Activated CD8-positive, alpha-beta memory T cell treated with anti-CD3 and anti-CD28 coated beads for 48 hours (primary cell): Measurements from ENCODE around the gene KIF26B.

Source experiments
- DNase-seq, 3 experiments: peaks; one replicate each; pipeline ENCODE4 v3.0.0-alpha.2; 2020; ENCODE audit warnings: low read depth in 2 of 3, low spot score in 2 of 3

KIF26B gene

GRCh38 chr1:245412306-245412705, 257.5 kb downstream of the KIF26B start:
- no peak for DNase-seq

GRCh38 chr1:245416781-245417180, 262.0 kb downstream of the KIF26B start:
- DNase-seq, result no peak

GRCh38 chr1:245418077-245418476, 263.3 kb downstream of the KIF26B start:
- DNase-seq, result no peak

GRCh38 chr1:245419461-245419978, 264.7 kb downstream of the KIF26B start:
- no peak for DNase-seq

GRCh38 chr1:245419989-245420388, 265.2 kb downstream of the KIF26B start:
- DNase-seq, result no peak

GRCh38 chr1:245420926-245421325, 266.1 kb downstream of the KIF26B start:
- DNase-seq, result no peak

GRCh38 chr1:245428681-245429080, 273.9 kb downstream of the KIF26B start:
- DNase-seq, result no peak

GRCh38 chr1:245431706-245432105, 276.9 kb downstream of the KIF26B start:
- DNase-seq, result no peak

- no peak for DNase-seq
Measured at GRCh38 chr1:245432228-245432875, 277.6 kb downstream of the KIF26B start.

- no peak for DNase-seq
Measured at GRCh38 chr1:245433561-245433960, 278.8 kb downstream of the KIF26B start.

- DNase-seq, result no peak
Measured at GRCh38 chr1:245434280-245434679, 279.5 kb downstream of the KIF26B start.

GRCh38 chr1:245436407-245436806, 281.6 kb downstream of the KIF26B start:
- no peak for DNase-seq

GRCh38 chr1:245437369-245438062, 282.7 kb downstream of the KIF26B start:
- no peak for DNase-seq

GRCh38 chr1:245440922-245441321, 286.1 kb downstream of the KIF26B start:
- no peak for DNase-seq

GRCh38 chr1:245441689-245442088, 286.9 kb downstream of the KIF26B start:
- DNase-seq, result no peak

GRCh38 chr1:245444147-245444828, 289.5 kb downstream of the KIF26B start:
- no peak for DNase-seq

- DNase-seq, result no peak
Measured at GRCh38 chr1:245444945-245445344, 290.2 kb downstream of the KIF26B start.

- DNase-seq, result no peak
Measured at GRCh38 chr1:245448531-245448930, 293.7 kb downstream of the KIF26B start.

GRCh38 chr1:245448975-245449431, 294.2 kb downstream of the KIF26B start:
- DNase-seq, result no peak

- DNase-seq, result no peak
Measured at GRCh38 chr1:245453541-245453940, 298.8 kb downstream of the KIF26B start.

- DNase-seq, result no peak
Measured at GRCh38 chr1:245454051-245454450, 299.3 kb downstream of the KIF26B start.

- no peak for DNase-seq
Measured at GRCh38 chr1:245457562-245457961, 302.8 kb downstream of the KIF26B start.
